ENCODE results near the gene FURIN.
"Not testable (repeated sequence)": the region's sequence is repeated elsewhere in the genome, so short reads cannot be mapped to it uniquely, and the experiment has no call there.

FURIN gene

DNA sequence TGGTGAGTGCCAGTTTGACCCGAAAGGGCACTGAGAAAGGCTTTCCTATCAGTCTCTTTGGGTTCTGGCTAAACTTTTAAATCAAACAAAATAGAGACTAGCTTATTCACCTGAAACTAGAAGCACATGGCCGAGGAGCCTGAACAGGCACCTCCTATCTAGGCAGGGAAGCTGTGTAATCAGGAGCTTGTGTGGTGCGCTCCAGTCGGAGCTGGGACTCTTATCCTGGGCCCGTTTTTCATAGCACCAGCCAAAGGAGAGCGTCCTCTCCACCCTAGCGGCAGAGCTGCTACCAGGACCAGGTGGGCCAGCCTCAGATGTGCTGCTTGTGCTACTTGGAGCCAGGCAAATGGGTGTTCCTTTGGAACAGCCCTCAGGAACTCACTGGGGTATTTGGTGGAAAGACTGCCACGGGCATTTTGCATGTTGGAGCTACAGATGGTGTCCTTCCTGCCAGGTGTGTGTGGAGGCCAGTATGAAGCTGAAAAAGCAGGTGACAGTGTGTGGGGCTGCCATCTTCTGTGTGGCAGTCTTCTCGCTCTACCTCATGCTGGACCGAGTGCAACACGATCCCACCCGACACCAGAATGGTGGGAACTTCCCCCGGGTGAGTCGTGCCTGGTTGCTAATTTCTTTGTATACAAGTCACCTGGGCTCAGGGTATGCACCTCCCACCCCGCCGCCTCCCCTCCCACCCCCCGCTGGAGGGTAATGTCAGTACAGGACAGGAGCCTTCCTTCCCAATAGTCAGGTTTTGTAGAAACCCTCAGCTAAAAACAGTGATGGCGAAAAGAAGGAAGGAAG lies 35.5 kb downstream of the FURIN start:
- DNase-seq: no peak

DNA sequence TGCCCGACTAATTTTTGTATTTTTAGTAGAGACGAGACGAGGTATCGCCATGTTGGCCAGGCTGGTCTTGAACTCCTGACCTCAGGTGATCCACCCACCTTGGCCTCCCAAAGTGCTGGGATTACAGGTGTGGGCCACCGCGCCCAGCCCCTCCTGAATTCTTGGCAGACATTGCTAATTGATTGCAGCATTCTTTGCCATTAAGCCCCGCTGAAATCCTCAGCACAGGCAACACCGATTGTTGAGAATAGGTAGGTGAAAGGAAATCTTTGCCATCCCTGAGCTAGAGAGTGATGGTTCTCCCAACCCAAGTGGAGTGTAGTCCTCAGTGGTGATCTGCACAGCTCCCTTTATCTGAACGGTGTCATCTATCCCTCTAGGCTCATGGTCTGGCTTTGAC lies 36.4 kb downstream of the FURIN start:
- DNase-seq: no peak

DNA sequence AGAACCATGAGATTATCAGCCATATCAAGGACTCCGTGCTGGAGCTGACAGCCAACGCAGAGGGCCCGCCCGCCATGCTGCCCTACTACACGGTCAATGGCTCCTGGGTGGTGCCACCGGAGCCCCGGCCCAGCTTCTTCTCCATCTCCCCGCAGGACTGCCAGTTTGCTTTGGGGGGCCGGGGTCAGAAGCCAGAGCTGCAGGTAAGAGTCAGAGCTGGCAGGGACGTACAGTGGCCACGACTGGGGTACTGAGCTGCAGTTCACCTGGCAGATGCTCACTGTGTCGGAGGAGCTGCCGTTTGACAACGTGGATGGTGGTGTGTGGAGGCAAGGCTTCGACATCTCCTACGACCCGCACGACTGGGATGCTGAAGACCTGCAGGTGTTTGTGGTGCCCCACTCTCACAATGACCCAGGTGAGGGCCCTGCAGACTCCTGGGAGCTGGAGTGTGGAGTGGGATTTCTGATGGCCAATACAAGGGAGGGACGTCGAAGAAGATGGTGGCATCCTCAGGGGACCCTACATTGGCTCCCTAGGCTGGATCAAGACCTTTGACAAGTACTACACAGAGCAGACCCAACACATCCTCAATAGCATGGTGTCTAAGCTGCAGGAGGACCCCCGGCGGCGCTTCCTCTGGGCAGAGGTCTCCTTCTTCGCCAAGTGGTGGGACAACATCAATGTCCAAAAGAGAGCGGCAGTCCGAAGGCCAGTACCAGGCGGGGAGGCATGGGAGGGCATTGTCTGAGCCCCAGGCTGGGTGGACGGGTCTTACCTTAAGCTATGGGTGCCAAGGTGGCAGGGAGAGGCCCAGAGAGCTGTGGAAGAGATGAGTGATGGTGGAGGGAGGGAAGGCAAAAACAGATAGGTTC lies 37.2 kb downstream of the FURIN start:
- DNase-seq: no peak

DNA sequence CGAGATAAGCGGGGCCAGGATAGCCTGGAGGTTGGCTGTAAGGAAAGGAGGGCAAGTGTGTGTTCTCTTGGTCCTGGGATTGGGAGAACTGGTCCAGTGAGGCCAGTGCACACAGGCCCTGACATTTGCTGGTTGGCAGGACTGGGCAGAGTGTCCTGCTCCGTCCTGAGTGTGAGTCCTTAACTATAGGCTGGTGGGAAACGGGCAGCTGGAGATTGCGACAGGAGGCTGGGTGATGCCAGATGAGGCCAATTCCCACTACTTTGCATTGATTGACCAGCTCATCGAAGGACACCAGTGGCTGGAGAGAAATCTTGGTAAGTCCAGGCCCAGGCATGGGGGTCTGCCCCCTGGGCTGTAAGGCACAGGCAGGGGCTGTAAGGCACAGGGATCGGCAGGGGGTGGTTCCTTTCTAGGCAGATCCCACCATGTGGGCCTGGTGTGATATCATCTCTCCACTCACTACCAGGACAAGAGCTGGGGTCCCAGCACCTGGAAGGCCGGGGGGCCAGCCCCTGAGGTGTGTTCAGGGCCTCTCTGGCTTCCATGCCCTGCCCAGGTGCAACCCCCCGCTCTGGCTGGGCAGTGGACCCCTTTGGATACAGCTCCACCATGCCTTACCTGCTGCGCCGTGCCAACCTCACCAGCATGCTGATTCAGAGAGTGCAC lies 37.9 kb downstream of the FURIN start:
- DNase-seq: no peak

DNA sequence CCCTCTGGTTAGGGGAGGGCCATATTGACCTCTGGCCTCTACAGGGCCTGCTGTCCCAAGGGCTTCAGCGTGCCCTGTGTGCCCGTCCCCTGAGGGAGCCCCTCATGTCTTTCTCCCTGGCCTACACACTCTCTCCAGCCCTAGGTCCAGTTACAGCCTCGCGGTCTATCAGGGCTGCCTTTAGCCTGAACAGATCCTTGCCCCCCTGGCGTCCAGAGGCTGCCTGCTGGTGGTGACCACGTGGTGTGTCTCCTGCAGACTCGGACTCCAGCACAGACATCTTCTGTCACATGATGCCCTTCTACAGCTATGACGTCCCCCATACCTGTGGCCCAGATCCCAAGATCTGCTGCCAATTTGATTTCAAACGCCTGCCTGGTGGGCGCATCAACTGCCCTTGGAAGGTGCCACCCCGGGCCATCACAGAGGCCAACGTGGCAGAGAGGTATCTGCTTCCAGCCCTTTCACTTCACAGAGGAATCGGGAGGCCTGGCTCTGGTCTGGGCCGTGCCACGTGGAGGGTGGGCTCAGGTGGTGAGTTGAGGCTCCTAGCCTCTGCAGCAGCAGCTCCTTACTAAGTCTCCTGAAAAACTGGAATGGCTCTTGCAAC lies 38.8 kb downstream of the FURIN start:
- DNase-seq: no peak

DNA sequence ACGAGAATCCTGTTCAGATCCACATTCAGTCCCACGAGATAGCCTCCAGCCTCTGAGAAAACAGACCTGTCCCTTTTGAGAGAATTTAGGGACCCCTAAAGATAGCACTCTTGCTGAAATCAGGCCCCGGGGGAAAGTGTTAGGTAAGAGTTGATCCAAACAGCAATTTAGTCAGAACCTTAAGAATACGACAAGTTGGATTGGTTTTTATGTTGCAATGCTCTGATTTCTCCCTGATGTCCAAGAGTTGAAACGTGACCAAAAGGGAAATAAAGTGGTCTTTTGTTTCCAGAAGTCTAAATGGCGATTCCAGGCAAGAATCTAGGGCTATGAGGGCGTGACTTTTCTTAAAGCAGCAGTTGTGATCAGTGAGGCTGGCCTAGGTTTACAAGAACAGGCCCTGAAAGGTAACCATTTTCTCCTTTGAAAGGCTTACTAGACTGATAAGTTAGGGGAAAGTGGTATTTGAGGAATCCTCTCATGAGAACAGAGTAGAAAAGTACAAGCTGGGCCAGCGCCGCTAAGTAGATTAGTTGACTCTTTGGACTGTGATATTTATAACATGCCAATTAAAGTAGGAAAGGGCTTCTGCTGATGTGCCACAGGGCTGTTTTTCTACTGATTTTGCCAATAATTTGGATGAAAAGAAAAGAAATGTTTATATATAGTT lies 39.6 kb downstream of the FURIN start:
- DNase-seq: no peak

DNA sequence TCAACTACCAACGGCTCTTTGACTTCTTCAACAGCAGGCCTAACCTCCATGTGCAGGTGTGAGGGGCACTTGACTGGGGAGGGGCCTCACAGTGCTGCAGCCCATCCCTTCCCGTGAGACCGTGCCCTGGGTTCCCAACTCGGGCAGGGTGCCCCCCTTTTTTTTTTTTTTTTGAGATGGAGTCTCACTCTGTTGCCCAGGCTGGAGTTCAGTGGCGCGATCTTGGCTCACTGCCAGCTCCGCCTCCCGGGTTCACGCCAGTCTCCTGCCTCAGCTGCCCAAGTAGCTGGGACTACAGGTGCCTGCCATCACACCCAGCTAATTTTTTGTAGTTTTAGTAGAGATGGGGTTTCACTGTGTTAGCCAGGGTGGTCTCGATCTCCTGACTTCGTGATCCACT lies 41.1 kb downstream of the FURIN start:
- DNase-seq: not testable (repeated sequence)

DNA sequence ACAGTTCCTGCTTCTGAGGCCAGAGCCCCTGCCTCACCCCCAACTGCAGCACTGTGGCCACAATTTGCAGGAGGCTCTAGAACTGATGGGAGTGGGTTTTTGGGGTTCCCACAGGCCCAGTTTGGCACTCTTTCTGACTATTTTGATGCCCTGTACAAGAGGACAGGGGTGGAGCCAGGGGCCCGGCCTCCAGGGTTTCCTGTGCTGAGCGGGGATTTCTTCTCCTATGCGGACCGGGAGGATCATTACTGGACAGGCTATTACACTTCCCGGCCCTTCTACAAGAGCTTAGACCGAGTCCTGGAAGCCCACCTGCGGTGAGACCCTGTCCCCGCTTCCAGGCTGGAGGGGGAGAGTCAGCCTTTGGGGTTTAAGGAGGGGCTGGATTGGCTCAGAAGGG lies 41.6 kb downstream of the FURIN start:
- DNase-seq: no peak

DNA sequence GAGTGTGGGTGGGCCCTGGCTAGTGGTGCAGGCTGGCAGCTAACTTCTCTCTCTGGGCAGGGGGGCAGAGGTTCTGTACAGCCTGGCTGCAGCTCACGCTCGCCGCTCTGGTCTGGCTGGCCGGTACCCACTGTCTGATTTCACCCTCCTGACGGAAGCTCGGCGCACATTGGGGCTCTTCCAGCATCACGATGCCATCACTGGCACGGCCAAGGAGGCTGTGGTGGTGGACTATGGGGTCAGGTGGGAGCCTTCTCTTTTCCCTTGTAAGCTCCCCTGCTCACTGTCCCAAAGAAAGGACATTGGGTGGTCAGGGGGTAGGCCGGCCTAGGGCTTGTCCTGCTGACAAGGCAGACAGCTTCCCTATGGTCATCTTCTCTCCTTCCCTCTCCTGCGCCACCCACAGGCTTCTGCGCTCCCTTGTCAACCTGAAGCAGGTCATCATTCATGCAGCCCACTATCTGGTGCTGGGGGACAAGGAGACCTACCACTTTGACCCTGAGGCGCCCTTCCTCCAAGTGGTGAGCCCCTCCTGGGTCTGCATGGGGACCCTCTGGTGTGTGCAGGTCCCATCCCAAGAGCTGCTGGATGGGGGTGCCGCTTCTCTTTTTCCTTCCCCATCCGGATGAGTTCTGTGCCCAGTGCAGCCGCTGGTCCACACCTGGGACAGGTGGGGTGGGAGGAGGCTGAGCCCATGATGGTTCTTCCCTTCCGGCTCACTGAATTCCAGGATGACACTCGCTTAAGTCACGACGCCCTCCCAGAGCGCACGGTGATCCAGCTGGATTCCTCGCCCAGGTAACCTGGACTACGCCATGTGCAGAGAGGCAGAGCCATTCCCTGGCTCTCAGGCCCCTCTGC lies 42.3 kb downstream of the FURIN start:
- no peak for DNase-seq

DNA sequence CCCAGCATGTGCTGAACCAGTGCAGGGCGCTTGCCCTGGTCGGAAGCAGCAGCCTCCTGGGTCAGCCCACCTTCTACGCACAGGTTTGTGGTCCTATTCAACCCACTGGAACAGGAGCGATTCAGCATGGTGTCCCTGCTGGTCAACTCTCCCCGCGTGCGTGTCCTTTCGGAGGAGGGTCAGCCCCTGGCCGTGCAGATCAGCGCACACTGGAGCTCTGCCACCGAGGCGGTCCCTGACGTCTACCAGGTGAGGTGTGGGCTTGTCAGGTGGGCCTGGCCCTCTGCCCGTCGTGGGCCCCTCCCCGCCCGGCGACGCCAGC lies 42.9 kb downstream of the FURIN start:
- DNase-seq: no peak

DNA sequence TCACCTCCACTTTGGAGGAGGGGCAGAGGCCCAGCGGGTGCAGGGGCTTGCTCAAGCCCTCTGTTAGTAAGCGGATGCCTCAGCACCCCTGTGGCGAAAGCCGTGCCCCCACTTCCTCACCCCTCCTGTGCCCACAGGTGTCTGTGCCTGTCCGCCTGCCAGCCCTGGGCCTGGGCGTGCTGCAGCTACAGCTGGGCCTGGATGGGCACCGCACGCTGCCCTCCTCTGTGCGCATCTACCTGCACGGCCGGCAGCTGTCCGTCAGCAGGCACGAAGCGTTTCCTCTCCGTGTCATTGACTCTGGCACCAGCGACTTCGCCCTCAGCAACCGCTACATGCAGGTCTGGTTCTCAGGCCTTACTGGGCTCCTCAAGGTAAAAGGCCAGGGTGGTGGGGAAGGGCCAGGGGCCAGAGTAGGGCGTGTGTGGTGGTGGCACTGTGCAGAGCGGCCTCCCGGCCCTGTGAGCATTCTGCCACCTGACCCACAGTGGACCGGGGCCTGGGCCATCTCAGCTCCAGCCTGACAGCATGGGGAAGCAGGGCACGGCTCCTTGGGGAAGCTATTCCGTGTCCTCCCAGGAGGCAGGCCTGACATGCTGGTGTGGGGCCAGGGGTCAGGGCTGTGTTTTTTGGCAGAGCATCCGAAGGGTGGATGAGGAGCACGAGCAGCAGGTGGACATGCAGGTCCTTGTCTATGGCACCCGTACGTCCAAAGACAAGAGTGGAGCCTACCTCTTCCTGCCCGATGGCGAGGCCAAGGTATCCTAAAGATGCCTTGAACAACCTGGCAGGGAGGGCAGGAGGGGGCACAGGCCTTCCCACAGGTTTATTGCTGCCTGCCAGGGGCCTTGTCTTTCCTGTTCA lies 43.8 kb downstream of the FURIN start:
- DNase-seq: no peak

DNA sequence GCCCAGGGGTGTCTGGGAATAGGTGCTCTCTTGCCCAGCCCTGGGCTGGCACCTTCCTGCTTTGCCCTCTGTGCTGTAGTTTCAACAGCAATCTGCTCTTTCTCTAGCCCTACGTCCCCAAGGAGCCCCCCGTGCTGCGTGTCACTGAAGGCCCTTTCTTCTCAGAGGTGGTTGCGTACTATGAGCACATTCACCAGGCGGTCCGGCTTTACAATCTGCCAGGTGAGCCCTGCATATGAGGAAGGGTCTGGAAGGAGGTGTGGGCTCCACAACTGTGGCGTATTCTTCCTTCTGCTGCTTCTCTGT lies 44.3 kb downstream of the FURIN start:
- DNase-seq: no peak

DNA sequence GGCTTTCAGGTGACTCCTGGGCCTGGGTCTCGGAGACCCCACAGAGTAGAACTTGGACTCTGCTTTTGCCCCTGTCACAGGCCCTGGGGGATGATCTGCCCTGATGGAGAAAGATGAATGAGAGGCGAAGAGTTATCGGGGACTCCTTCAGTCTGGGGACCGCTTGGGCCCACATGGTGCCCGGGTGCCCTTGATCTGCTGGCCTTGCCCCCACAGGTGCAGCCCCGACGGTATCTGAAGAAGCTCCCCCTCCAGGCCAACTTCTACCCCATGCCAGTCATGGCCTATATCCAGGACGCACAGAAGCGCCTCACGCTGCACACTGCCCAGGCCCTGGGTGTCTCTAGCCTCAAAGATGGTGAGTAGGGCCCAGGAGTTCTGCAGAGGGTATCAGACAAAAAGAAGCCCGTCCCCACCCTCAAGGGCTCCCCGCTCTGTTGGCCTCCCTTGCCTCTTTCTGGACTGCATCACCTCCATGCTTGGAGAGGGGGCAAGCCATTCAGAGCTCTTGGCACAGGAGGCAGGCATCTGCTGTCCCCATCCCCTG lies 45.1 kb downstream of the FURIN start:
- DNase-seq: no peak

DNA sequence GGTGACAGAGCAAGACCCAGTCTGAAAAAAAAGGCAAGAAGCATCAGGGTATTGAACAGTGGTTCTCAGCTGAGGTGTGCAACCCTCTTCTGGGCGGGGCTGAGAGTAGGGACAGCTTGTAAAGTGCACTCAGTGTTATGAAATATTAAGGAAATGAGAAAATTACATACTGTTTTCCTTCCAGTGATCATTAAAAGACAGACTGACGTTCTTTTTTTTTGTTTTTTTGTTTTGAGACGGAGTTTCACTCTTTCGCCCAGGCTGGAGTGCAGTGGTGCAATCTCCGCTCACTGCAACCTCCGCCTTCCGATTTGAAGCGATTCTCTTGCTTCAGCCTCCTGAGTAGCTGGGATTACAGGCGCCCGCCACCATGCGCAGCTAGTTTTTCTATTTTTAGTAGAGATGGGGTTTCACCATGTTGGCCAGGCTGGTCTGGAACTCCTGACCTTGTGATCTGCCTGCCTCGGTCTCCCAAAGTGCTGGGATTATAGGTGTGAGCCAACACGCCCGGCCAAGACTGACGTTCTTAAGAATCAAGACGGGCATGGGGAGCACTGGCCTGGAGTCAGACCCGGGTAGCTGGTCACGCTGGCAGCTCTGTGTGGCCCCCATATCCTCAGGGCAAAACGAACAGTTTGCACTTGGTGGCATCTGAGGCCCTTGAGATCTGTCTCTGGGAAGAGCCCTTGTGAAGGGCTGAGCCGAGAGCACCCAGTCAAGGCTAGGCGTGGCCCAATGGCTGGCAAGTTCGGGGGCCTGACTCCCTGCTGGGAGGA lies 46.1 kb downstream of the FURIN start:
- DNase-seq: no peak

DNA sequence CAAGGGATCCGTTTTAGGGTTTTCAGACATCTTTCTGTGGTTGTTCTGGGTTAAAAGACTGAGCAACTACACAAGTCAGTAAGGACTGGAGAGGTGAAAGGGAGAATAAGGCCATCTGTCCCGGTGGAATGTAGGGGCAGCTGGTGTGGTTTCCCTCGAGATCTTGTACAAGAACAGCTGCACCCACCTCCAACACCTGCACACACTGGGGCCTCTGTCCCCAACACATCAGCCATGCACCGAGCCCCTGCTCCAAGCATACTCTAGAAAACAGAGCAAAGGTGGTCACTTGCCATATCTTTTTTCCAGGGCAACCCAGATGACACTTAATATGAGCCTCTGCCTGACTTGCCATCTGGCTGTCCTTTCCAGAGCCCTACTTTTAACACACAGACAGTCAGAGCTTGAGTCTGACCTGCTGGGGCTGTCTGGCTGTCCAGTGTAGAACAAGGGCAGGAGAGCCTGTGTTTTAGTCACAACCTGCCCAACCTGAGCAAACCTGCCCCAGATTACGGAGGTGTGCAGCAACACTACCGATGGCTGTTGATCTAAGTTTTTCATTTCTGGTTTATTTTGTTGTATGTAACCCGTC lies 46.9 kb downstream of the FURIN start:
- no peak for DNase-seq

DNA sequence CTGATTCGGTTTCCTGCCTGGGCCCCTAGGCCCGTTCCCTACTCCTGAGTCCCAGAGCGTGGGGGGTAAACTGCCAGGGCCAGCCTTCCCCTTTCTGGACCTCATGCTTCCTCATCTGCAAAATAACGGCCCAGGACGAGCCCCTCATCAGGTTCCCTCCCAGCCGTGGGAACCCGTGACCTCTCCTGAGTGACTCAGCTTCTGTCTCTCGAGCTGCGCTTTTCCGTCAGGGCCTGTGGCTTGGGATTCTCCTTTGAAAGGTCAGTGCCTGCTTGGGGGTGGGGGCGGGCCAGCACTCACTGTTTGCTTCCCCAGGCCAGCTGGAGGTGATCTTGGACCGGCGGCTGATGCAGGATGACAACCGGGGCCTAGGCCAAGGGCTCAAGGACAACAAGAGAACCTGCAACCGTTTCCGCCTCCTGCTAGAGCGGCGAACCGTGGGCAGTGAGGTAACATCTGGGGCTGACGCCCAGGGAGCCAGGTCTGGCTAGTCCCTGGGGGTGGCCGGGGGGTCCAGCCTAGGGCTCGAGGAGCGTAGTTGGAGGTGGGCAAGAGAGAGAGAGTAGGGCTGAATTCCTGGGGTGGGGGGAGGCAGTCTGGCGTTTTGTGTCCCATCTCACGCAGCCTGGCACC lies 47.5 kb downstream of the FURIN start:
- DNase-seq: peak in 1 of 2 donors; percentile 63

DNA sequence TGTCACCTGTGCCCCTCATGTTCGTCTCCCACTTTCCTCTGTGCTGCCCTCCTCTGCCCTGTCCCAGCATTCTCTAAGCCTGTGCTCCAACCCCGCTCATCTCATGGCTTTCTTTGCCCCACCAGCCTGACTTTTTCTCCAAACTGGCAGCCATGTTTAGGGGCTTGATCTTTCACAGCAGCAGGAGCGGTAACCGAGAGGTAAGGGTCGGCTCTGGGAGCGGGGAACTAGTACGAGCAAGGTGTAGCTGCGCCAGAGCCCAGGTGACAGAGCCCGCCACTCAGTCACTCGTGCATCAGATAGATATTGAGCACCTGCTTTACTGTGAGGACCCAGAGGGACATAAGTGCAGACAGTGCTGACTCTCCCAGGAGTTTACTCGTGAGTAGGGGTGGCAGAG lies 48.1 kb downstream of the FURIN start:
- no peak for DNase-seq

DNA sequence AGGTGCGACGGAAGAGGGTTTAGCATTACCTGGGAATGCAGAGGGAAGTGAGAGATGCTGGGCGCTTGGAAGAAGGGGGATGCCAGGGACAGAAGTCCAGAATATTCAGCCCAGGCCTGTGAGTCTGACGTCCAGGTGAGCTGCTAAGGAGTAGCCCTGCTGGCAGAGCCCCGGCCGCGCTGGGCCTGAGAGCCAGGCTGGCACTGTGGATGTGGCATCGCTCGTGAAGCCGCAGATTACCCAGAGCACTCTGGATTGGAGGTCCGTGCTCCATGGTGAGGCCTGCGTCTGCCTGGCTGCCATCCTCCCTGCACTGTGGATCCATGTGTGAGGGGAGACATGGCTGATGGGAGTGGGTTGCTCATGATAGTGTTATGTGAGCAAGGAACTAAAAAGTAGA lies 49.2 kb downstream of the FURIN start:
- no peak for DNase-seq
